Hematopoietic multipotent progenitor cell treated with erythropoietin and hydrocortisone succinate and interleukin-3 and kit ligand, for 8 days (in vitro differentiated cells): Measurements from ENCODE around the gene HPF1.
"Not testable (repeated sequence)": the region's sequence is repeated elsewhere in the genome, so short reads cannot be mapped to it uniquely, and the experiment has no call there.

Source experiments
- DNase-seq: peaks from one replicate; pipeline ENCODE4 v3.0.0-alpha.2; 2015

HPF1 gene

GRCh38 chr4:169757575-169758184 is at the start of gene HPF1:
Gene HPF1, minus strand, starts transcription at chr4:169757944. Its CDS starts 67 bp downstream, at chr4:169757877.
- DNase-seq: peak; percentile 95

GRCh38 chr4:169806770-169807169 is 49.0 kb upstream of the HPF1 start:
- not testable (repeated sequence) for DNase-seq

- no peak for DNase-seq
Observed at GRCh38 chr4:169803413-169803812, 45.7 kb upstream of the HPF1 start.

GRCh38 chr4:169802873-169803272 is 45.1 kb upstream of the HPF1 start:
- DNase-seq: no peak

GRCh38 chr4:169800541-169800940 is 42.8 kb upstream of the HPF1 start:
- DNase-seq: no peak

- no peak for DNase-seq
Observed at GRCh38 chr4:169799260-169799659, 41.5 kb upstream of the HPF1 start.

GRCh38 chr4:169795585-169795984 is 37.8 kb upstream of the HPF1 start:
- DNase-seq: no peak

GRCh38 chr4:169791527-169792156 is 33.9 kb upstream of the HPF1 start:
- peak; percentile 59 for DNase-seq

- DNase-seq: no peak
Observed at GRCh38 chr4:169791062-169791461, 33.3 kb upstream of the HPF1 start.

GRCh38 chr4:169774466-169775445 is 17.0 kb upstream of the HPF1 start:
- peak; percentile 16 for DNase-seq

- DNase-seq: no peak
Observed at GRCh38 chr4:169773889-169774288, 16.1 kb upstream of the HPF1 start.

GRCh38 chr4:169771556-169772080 is 13.9 kb upstream of the HPF1 start:
- not testable (repeated sequence) for DNase-seq

- DNase-seq: no peak
Observed at GRCh38 chr4:169770416-169770815, 12.7 kb upstream of the HPF1 start.

GRCh38 chr4:169768385-169768784 is 10.6 kb upstream of the HPF1 start:
- no peak for DNase-seq

- DNase-seq: no peak
Observed at GRCh38 chr4:169766741-169767140, 9.0 kb upstream of the HPF1 start.

GRCh38 chr4:169765835-169766234 is 8.1 kb upstream of the HPF1 start:
- DNase-seq: no peak

GRCh38 chr4:169761846-169762245 is 4.1 kb upstream of the HPF1 start:
- no peak for DNase-seq

- DNase-seq: no peak
Observed at GRCh38 chr4:169758401-169758962, 738 bp upstream of the HPF1 start.

- peak; percentile 18 for DNase-seq
Observed at GRCh38 chr4:169756971-169757574, 671 bp downstream of the HPF1 start.

GRCh38 chr4:169745291-169745690 is 12.5 kb downstream of the HPF1 start:
- no peak for DNase-seq

GRCh38 chr4:169744601-169745000 is 13.1 kb downstream of the HPF1 start:
- DNase-seq: no peak

GRCh38 chr4:169741569-169741968 is 16.2 kb downstream of the HPF1 start:
- no peak for DNase-seq

GRCh38 chr4:169738604-169739003 is 19.1 kb downstream of the HPF1 start:
- DNase-seq: not testable (repeated sequence)
